HG03521 (cell line): ENCODE measurements around the gene NLRP8.
"Not testable (repeated sequence)": the region's sequence is repeated elsewhere in the genome, so short reads cannot be mapped to it uniquely, and the experiment has no call there.

ENCODE experiments used
- ATAC-seq: cut with Tn5 transposase; IDR thresholded peaks from one replicate; pipeline ENCODE4 v1.9.1; 2021; ENCODE audit warnings: mild to moderate bottlenecking, moderate library complexity; ENCODE audit not compliant: unreplicated experiment

The NLRP8 gene

DNA sequence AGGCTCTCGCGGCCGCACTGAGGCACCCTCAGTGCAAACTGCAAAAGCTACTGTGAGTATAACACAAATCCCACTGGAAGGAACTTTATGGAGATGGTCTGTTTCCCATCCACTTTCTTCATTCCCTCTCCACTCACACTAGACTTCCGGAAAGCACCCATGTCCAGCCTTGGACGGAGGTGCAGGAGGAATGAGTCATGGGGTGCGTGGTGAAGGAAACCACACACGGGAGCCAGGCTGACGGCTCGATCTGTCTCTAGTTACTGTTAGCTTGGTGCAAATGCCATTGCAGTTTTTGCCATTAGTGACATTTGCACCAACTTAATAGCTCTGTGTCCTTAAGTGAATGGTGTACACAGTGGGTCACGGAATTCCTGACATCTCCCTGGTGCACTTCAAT, 14.6 kb downstream of the NLRP8 start:
- no peak for ATAC-seq

GRCh38 chr19:55973982-55974381, 26.4 kb downstream of the NLRP8 start:
- no peak for ATAC-seq

DNA sequence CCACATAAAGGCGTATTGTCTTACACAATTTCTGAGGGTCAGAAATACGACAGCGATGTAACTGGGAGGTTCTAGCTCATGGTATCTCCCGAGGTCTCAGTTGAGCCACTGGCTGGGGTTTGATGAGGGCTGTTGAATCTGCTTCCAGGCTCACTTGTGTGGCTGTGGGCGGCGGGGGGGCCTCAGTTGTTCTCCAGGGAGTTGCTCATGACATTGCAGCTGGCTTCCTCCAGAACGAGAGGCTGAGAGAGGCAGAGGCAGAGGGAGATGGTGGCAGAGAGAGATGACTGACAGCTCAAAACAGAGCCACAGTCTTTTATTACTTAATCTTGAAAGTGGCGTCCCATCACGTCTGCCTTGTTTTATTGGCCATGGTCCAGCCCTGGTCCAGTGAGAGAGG, 32.8 kb downstream of the NLRP8 start:
- no peak for ATAC-seq

DNA sequence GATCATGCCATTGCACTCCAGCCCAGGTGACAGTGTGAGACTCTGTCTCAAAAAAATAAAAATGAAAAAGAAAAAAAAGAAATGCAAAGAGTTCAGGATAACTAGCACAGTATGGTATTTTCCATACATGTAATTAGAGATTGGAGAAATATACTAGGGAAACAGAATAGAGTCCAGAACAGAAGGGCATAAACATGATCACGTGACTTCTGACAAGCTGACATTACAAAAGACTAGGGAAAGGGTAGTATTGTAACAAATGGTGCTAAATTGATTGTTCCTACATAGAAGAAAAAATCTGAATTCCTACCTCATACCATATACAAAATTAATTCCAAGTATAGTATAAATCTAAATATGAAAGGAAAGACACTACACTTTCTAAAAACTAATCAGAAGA, 37.6 kb downstream of the NLRP8 start:
- ATAC-seq, result no peak

GRCh38 chr19:55986487-55986886, 38.9 kb downstream of the NLRP8 start, which contains the start of gene NLRP5:
NLRP5 (plus strand) TSS chr19:55986775.
- no peak for ATAC-seq

DNA sequence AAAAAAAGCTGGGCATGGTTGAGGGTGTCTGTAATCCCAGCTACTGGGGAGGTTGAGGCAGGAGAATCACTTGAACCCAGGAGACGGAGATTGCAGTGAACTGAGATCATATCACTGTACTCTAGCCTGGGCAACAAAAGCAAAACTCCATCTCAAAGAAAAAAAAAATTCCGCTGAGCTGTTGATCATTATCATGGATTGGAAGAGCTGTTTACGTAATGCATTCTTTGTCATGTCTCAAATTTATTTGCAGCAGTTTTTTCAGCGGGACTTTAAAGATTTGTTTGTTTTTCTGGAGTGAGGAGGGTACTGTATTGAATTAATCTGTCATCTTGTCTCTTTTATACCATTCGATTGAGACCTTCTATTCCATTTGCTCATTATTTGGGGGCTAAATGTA, 43.2 kb downstream of the NLRP8 start:
- no peak for ATAC-seq

DNA sequence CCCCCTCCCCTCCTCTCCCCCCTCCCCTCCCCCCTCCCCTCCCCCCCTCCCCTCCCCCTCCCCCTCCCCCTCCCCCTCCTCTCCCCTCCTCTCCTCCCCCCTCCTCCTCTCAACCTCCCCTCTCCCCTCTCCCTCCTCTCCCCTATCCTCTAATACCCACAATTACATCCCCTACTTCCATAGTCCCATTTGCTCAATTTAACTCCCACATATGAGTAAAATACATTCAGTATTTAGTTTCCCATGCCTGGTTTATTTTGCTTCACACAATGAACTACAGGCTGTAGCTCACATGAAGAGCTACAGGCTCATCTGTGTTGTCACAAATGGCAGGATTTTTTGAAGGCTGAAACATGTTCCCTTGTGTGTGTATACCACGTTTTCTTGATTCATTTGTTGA, 45.9 kb downstream of the NLRP8 start:
- no peak for ATAC-seq

GRCh38 chr19:56014765-56015164, 67.1 kb downstream of the NLRP8 start:
- ATAC-seq, result no peak

DNA sequence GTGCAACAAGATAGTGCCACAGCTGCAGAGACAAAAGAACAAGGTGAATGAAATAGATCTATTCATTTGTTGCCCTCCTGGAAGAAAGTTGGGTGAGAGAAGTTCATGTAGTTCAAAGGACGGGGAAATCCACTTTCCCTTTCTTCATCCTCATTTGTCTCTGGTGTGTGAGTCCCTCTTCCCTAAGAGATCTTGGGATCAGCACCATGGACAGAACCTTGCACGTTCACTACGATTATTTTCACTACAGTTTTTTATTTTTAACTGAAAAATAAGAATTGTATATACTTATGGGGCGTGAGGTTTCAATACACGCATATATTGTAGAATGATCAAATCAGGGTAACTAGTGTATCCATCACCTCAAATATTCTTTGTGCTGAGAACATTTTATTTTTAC, 68.1 kb downstream of the NLRP8 start:
- ATAC-seq, result no peak

DNA sequence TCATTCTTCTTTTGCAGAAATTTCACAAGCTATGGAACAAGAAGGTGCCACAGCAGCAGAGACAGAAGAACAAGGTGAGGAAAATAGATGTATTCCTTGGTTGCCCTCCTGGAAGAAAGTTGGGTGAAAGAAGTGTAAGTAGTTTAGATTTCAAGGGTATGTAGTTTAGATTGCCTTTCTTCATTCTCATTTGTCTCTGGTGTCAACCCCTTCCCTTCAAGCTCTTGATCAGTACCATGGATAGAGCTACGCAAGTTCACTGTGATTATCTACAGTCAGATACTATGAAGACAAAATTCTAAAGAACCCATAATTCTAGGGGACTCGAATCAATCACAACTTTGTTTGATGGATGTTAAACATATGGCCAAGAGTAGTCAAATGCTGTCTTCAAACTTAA, 71.7 kb downstream of the NLRP8 start:
- ATAC-seq, result not testable (repeated sequence)

DNA sequence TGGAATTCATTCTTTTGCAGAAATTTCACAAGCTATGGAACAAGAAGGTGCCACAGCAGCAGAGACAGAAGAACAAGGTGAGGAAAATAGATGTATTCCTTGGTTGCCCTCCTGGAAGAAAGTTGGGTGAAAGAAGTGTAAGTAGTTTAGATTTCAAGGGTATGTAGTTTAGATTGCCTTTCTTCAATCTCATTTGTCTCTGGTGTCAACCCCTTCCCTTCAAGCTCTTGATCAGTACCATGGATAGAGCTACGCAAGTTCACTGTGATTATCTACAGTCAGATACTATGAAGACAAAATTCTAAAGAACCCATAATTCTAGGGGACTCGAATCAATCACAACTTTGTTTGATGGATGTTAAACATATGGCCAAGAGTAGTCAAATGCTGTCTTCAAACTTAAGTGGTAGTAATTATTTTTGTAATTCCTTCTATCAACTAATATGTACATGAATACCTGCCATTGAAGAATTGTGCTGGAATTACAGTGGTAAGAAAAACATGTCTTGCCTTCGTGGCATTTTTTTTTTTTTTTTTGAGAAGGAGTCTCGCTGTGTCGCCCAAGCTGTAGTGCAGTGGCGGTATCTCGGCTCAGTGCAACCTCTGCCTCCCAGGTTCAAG, 72.8 kb downstream of the NLRP8 start:
- ATAC-seq, result not testable (repeated sequence)

DNA sequence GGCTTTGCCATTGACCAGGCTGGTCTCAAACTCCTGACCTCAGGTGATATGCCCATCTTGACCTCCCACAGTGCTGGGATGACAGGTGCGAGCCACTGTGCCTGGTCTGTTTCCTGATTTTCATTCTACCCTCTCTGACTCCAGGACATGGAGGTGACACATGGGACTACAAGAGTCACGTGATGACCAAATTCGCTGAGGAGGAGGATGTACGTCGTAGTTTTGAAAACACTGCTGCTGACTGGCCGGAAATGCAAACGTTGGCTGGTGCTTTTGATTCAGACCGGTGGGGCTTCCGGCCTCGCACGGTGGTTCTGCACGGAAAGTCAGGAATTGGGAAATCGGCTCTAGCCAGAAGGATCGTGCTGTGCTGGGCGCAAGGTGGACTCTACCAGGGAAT, 79.1 kb downstream of the NLRP8 start:
- ATAC-seq, result no peak
